Stimulated activated CD8-positive, alpha-beta memory T cell treated with anti-CD3 and anti-CD28 coated beads, Interleukin-7, amount 100 ng/mL, for 24 hours (primary cell): ENCODE results near the gene TGFB1I1.
"Not testable (repeated sequence)": the region's sequence is repeated elsewhere in the genome, so short reads cannot be mapped to it uniquely, and the experiment has no call there.

Source experiments
- DNase-seq: peaks from one replicate; pipeline ENCODE4 v3.0.0-alpha.2; 2020; ENCODE audit warnings: low read depth

Gene TGFB1I1

GRCh38 chr16:31517800-31518402 lies 45.9 kb downstream of the TGFB1I1 start:
- no peak for DNase-seq

DNA sequence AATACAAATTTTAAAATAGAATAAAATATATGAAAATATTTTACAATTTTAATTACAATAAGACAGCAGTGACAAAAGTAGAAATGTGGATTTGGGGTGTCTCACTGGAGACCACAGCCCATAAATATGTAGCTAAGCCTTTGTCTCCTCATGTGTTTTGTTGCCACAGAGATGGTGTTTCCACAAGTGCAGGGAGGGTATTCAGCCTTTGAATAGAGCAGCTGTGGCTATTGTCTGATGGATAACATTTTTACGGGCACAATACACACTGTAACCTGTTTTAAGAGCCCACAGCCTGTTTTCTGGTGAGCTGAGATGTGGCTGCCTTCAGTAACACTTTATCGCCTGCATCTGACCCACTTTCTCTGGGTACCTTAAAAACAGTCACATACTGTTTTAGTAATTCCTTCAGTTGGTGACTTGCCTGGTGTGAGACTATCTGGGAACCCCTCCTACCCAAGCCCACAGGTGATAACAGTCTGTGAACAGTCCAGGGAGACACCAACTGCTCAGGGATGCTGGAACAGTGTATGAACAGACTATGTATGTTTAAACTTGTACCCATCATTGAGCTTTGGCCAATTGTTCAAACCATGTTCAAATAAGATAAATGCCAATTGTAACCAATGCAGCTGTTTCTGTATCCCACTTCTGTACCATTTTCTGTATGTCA lies 47.9 kb downstream of the TGFB1I1 start:
- no peak for DNase-seq

DNA sequence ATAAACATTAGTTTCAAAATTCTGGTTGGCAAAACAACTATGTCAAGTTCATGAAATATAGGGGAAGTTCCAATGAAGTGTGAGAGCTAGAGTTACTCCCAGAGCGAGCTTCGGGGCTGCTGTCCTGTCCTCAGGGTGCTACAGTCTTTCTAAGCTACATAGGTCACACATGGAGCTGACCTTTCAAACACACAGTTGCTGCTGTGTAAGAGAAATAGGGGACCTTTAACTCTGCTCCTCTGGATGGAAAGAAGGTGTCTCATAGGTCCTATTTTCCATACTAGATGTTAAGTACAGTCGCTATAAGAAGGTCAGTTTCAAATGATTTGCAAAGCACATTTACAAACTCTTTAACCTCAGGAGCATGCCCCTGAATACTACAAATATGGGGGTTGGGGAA lies 49.4 kb downstream of the TGFB1I1 start:
- no peak for DNase-seq

- no peak for DNase-seq
Observed at GRCh38 chr16:31522071-31522470, 50.1 kb downstream of the TGFB1I1 start.

DNA sequence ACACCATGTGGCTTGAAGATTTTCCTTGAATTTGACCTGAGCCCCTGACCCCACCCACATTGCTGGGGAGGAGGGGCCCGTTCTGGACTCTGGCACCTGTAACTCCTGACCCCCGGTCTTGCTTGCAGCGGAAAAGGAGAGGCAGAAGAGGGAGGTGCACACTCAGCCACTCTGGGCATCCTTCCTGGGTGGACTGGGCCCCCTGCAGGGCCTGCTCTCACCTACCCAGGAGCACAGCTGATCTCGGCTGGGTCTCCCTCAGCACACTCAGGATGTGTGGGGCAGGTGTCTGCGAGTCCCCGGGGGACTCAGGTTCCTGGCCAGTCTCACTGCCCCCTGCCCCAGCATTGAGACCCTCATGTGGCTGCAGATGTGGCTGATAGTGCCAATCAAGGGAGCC lies 51.8 kb downstream of the TGFB1I1 start:
- DNase-seq: not testable (repeated sequence)

DNA sequence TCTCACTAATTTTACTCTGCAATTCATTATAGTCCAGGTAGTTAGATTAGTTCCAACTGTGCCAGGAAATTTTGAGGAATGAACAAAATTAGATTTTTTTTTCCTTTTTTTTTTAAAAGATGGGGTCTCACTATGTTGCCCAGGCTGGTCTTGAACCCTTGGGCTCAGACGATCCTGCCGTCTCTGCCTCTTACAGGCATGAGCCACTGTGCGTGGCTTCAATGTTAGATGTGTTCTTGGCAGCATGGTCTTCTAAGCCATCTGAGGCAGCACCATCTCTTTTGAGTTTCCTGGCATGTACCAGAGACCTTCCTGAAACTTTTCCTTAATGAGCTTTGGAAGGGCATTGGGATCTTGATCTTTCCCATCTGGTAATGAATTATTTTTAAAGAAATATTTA lies 53.2 kb downstream of the TGFB1I1 start:
- no peak for DNase-seq
